GM19193 (cell line): Measurements from ENCODE around the gene CAMK2D.

Source experiments
- POLR2A ChIP-seq: IDR thresholded peaks from 4 replicates; pipeline ENCODE4 v1.6.1; 2011; ENCODE audit not compliant: insufficient read depth, insufficient read length; ENCODE audit errors: extremely low read depth

CAMK2D gene

DNA sequence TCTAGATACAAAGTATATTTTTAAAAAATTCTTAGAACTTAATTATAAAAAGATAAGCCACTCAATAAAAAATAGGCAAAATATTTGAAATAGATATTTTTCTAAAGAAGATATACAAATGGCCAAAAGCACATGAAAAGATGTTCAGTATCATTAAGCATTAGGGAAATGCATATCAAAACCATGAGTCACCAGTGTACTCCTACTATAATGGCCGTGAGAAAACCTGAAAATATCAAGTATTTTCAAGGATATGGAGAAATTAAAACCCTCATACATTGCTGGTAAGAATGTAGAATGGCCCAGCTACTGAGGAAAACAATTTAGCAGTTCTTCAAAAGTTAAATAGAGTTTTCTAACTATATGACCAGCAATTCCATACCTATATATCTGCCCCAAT lies 337.9 kb downstream of the CAMK2D start:
- TF ChIP-seq POLR2A, result no peak

DNA sequence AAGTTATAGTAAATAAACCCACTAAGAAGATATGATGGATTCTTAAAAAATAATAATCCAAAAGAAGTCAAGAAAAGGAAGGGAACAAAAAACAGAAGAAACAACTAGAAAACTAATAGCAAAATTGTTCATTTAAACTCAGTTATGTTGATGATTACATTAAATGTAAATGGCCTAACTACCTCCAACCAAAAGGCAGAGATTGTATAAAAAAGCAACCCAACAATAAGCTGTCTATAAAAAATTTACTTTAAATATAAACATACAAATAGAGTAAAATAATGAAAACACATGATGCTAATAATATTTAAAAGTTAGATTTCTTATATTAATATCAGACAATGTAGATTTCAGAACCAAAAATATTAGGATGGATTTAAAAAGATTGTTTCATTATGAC lies 340.6 kb downstream of the CAMK2D start:
- TF ChIP-seq POLR2A, result no peak

DNA sequence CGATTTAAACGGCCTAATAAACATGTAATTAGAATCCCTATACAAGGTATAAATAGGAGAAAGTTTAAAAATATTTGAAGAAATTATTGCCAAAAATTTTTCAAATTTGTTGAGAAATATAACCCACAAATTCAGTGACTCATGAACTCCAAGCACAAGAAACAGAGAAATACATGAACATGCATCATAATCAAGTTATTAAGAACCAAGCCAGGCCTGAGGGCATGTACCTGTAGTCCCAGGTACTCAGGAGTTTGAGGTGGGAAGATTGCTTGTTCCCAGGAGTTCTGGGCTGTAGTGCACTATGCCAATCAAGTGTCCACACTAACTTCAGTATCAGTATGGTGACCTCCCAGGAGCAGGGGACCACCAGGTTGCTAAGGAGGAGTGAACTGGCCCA lies 341.9 kb downstream of the CAMK2D start:
- no peak for TF ChIP-seq POLR2A

GRCh38 chr4:113411496-113411938 lies 350.0 kb downstream of the CAMK2D start:
- no peak for TF ChIP-seq POLR2A

- no peak for TF ChIP-seq POLR2A
Measured at GRCh38 chr4:113410686-113411085, 350.9 kb downstream of the CAMK2D start.

DNA sequence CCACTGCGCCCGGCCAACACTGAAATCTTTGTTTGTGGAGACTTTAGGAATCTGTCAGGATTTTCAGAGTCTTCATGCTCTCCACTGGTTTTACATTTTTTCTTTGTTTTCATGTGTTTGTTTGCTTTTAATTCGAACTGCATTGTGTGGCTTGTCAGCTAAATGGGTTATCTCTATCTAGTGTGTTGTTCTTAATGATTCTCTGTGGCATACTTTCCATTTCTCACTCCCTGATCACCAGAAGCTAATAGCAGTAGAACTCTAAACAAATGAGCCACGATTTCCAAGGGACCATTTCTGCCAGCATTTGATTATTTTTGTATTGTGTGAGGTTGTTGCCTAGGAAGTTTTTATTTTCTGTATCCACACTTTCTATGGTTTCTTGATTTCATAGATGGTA lies 352.4 kb downstream of the CAMK2D start:
- no peak for TF ChIP-seq POLR2A

DNA sequence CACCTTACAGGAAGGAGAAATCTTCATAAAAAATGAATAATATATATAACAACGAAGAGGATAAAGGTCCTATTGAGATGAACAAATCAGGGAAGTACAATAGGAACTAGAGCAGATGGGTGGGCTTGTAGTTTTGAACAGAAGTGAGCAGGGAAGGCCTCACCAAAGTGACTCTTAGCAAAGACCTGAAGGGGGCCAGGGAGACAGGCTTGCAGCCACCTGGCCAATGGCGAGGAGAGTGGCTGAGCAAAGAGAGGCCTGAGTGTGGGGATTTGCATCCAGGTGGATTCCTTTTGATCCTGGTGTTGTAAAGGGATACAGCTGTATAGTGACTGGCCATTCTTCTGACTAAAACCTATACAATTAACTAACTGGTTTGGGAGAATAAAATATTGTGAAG lies 354.1 kb downstream of the CAMK2D start:
- no peak for TF ChIP-seq POLR2A

DNA sequence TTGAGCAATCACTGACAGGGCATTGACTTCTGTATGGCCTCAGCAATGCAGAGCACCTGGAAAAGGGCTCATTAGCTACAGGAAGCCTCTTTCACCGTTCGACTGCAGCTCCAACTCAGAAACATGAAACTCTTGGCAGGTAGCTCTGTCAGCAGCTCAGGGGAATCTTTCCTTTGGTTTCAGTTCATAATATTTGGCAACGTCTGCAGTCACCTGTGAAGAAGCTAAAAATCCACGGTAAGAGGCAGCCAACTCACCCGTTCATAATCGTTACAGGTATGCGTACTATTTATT lies 354.9 kb downstream of the CAMK2D start:
- TF ChIP-seq POLR2A, result no peak

DNA sequence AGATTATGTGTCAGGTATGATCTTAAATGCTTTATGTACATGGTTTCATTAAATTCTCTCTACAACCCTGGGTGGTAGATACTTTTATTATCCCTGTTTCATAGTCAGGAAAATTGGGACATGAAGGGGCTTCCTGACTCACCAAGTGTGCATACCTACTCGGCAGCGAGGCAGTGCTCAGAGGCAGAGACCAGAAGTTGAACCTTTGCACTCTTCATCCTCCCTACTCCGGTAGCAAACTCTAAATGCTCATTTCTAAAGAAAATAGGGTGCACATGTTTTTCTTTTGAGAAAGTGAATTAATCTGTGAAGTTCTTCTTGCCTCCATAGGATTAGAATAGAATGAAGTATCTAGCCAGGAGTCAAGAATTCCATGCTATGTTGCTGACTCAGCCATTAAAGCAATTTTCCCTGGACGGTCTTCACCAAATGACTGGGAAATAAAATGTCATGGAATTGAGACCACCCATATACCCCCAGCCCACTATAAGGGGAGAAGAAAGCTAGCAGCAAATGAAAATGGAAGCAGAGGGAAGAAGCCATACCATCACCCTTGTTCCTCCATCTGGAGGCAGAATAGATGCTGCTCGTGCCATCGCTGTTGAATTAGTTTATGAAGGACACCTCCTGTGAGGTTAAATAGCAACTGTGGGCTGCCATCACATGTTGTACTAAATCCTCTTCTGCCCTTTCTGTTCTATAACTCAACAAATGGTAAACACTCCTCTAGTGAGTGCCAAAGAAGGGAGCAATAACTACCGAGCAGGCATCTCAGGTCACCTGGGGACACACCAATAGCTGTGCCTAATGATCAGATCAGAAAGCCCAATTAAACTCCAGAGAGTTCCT lies 355.4 kb downstream of the CAMK2D start:
- no peak for TF ChIP-seq POLR2A

DNA sequence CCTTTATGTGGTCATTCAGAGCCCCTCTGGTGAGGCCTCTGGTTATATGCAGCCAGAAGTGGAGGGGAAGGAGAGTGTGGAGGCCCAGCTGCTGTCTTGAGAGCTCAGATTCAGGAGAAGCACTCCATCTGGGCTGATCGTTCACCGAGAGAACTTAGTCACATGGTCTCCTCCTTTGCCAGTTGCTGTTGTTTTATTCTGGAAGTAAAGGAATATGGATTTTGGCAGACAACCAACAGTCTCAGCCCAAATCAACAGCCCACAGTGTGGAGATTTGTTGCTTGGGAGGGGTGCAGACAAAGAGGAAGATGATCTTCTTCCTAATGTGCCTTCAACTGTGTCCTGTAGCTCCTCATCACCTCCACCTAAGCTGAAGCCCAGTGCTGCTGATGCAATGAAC lies 356.7 kb downstream of the CAMK2D start:
- TF ChIP-seq POLR2A, result no peak

- no peak for TF ChIP-seq POLR2A
Measured at GRCh38 chr4:113404167-113404571, 357.4 kb downstream of the CAMK2D start.
